Upper lobe of right lung (tissue), 1 donor: ENCODE data around the gene POLR3B. TPM values are rescaled to one million over a fixed set of nuclear protein-coding genes. Genes with fewer than 3 reads are reported as not detected.

ENCODE experiments used
- ATAC-seq: fragments of 200-7000 bp; cut with Tn5 transposase; one replicate; pipeline ENCODE4 v1.9.1; 2020; ENCODE audit warnings: mild to moderate bottlenecking, moderate library complexity
- DNase-seq: peaks from one replicate; pipeline ENCODE4 v3.0.0-alpha.2; 2020
- H3K27ac ChIP-seq: fragments of 200-600 bp; one replicate; pipeline ENCODE4 v1.8.0; 2022
- H3K27me3 ChIP-seq: fragments of 200-600 bp; one replicate; pipeline ENCODE4 v1.8.0; 2022; ENCODE audit warnings: mild to moderate bottlenecking
- H3K36me3 ChIP-seq: fragments of 200-600 bp; one replicate; pipeline ENCODE4 v1.8.0; 2022
- H3K4me1 ChIP-seq: fragments of 200-600 bp; one replicate; pipeline ENCODE4 v1.8.0; 2022
- H3K4me3 ChIP-seq: fragments of 200-600 bp; one replicate; pipeline ENCODE4 v1.8.0; 2022; ENCODE audit warnings: mild to moderate bottlenecking
- H3K9me3 ChIP-seq: fragments of 200-600 bp; one replicate; pipeline ENCODE4 v1.8.0; 2022
- CTCF ChIP-seq: fragments of 200-600 bp; IDR thresholded peaks from one replicate; pipeline ENCODE4 v1.8.0; 2022; ENCODE audit warnings: antibody characterized with exemption
- intact Hi-C: fragments of 100-400 bp; cut with DNase I; formaldehyde crosslinking; loops from one replicate; pipeline ENCODE4 v1.11.0; 2022
- total RNA-seq: library from RNA; stranded (reverse); fragmentation: NEBNext Ultra II Directional; extraction: Animal tissue kit (Norgen Biotek cat#: 25700); gene quantifications from one replicate; pipeline ENCODE4 v1.2.1, GENCODE V29; 2021
- donor health status: DM: no; HTN: yes; CAD: no; lungs with severe emphysema.

POLR3B gene
- total RNA-seq, 1 donor from 2014 or later = 11.3 TPM

GRCh38 chr12:106428384-106428783 lies 70.8 kb downstream of the POLR3B start:
- Histone ChIP-seq H3K4me3 (no peak overlapping the region), H3K36me3 (peaks cover 27% of the 10 kb centered on the region), H3K9me3 (no peaks in the 10 kb centered on the region), H3K27ac (no peak overlapping the region), H3K4me1 (no peaks in the 10 kb centered on the region), H3K27me3 (no peaks in the 10 kb centered on the region)
- TF ChIP-seq CTCF = no peak
- intact Hi-C loops = no loop called here
- ATAC-seq = no peak
- DNase-seq = no peak

GRCh38 chr12:106429043-106429552 lies 71.5 kb downstream of the POLR3B start:
- H3K4me1 ChIP-seq = no peaks in the 10 kb centered on the region
- H3K36me3 ChIP-seq = peaks cover 34% of the 10 kb centered on the region
- H3K27ac ChIP-seq = no peak overlapping the region
- TF ChIP-seq CTCF = no peak
- H3K4me3 ChIP-seq = no peak overlapping the region
- intact Hi-C loops = no loop called here
- ATAC-seq = no peak
- DNase-seq = no peak
- no peaks in the 10 kb centered on the region for H3K27me3 ChIP-seq
- no peaks in the 10 kb centered on the region for H3K9me3 ChIP-seq

GRCh38 chr12:106429636-106430035 lies 72.1 kb downstream of the POLR3B start:
- H3K4me3 ChIP-seq = no peak overlapping the region
- H3K9me3 ChIP-seq = no peaks in the 10 kb centered on the region
- no peaks in the 10 kb centered on the region for H3K27me3 ChIP-seq
- no peak for TF ChIP-seq CTCF
- H3K27ac ChIP-seq = no peak overlapping the region
- H3K36me3 ChIP-seq = peaks cover 40% of the 10 kb centered on the region
- no peak for DNase-seq
- no peaks in the 10 kb centered on the region for H3K4me1 ChIP-seq
- intact Hi-C loops = no loop called here
- no peak for ATAC-seq

GRCh38 chr12:106431839-106432411 lies 74.4 kb downstream of the POLR3B start:
- H3K4me1 ChIP-seq = no peaks in the 10 kb centered on the region
- intact Hi-C loops = no loop called here
- no peak overlapping the region for H3K27ac ChIP-seq
- DNase-seq (no peak), ATAC-seq (no peak)
- H3K36me3 ChIP-seq = peaks cover 53% of the 10 kb centered on the region
- H3K9me3 ChIP-seq = no peaks in the 10 kb centered on the region
- H3K4me3 ChIP-seq = no peak overlapping the region
- no peaks in the 10 kb centered on the region for H3K27me3 ChIP-seq
- TF ChIP-seq CTCF = no peak

GRCh38 chr12:106433055-106433454 lies 75.5 kb downstream of the POLR3B start:
- Histone ChIP-seq H3K4me3 (no peak overlapping the region), H3K4me1 (no peaks in the 10 kb centered on the region), H3K27ac (no peak overlapping the region), H3K36me3 (peaks cover 64% of the 10 kb centered on the region), H3K9me3 (no peaks in the 10 kb centered on the region), H3K27me3 (no peaks in the 10 kb centered on the region)
- TF ChIP-seq CTCF = no peak
- ATAC-seq = no peak
- intact Hi-C loops = no loop called here
- no peak for DNase-seq

- Histone ChIP-seq H3K36me3 (peaks cover 74% of the 10 kb centered on the region), H3K4me3 (no peak overlapping the region), H3K9me3 (no peaks in the 10 kb centered on the region), H3K4me1 (no peaks in the 10 kb centered on the region), H3K27ac (no peak overlapping the region), H3K27me3 (no peaks in the 10 kb centered on the region)
- intact Hi-C loops = no loop called here
- DNase-seq = no peak
- ATAC-seq = no peak
- TF ChIP-seq CTCF = no peak
These were observed 77.0 kb downstream of the POLR3B start for GRCh38 chr12:106434526-106434925.
